Measurements from ENCODE around the gene TMCO5A.

DNA sequence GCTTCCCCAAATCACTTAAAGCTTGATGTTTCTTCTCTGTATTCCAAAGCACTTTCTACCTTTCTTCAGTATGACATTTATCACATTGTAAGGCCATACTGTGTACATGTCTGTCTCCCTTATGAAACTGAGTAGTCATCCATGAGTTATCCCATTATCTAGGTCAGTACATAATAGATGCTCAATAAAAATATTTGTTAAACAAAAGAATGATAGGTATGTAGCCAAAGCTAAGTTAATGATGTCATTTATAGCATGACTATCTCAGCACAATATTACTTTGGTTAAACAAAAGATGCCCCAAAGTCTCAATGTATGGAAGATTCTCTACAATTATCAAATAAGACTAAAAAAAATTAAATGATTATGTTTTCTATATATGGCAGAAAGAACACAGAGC is 3.1 kb upstream of the TMCO5A start:
- TF ChIP-seq CTCF (conservative IDR thresholded peaks at IDR 0.05; ENCODE audit: low read depth, low read length) (no peak), EZH2 (IDR thresholded peaks at IDR 0.05; ENCODE audit: borderline replicate concordance, low read depth, low read length, poor library complexity, severe bottlenecking) (no peak)
